H4 (cell line): ENCODE results near the gene VAPA. TPM values are rescaled to one million over a fixed set of nuclear protein-coding genes. Genes with fewer than 3 reads are reported as not detected.
A peak's percentile ranks its signal among the peaks of the same experiment; 100 is the strongest.

Experiments
- DNase-seq: peaks from one replicate; pipeline ENCODE4 v3.0.0-alpha.2; 2015; ENCODE audit warnings: low spot score
- total RNA-seq: library from RNA; depleted of rRNA; stranded (reverse); fragments of >200 nt; shearing (Covaris generic); gene quantifications from 2 replicates; pipeline ENCODE4 v1.2.3, GENCODE V29; 2014

The VAPA gene
- total RNA-seq, 1 experiment from 2014 or later = 364 TPM

GRCh38 chr18:9971313-9971920, 57.6 kb downstream of the VAPA start:
- DNase-seq = peak; percentile 67

DNA sequence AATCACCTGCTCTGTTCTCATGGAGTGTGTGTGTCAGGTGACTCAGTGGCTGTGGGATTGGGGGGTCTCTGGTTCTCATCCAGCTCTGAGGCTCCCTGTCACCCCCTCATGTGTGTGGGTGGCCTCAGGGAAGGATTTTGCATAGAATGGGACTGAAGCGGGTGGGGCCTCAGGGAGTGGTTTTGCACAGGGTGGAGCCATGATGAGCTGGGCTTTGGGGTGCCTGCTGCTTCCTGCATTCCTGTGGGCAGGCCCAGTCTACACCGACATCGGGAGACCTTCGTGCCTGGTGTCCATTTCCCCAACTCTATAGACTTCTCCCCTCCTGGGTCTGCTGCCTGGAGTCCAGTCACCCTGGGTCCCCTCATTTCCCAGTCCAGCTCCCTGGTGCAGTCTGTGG, 59.7 kb downstream of the VAPA start:
- DNase-seq = no peak

GRCh38 chr18:9974279-9974915, 60.6 kb downstream of the VAPA start:
- DNase-seq = no peak

GRCh38 chr18:9975658-9976057, 61.8 kb downstream of the VAPA start:
- DNase-seq = no peak

- no peak for DNase-seq
Observed at GRCh38 chr18:9982711-9983110, 68.9 kb downstream of the VAPA start.

- no peak for DNase-seq
Observed at GRCh38 chr18:9984080-9984479, 70.3 kb downstream of the VAPA start.

- DNase-seq = no peak
Observed at GRCh38 chr18:9985641-9986040, 71.8 kb downstream of the VAPA start.

- DNase-seq = no peak
Observed at GRCh38 chr18:9986156-9986930, 72.5 kb downstream of the VAPA start.

- DNase-seq = no peak
Observed at GRCh38 chr18:9987345-9987744, 73.5 kb downstream of the VAPA start.

GRCh38 chr18:9987931-9988330, 74.1 kb downstream of the VAPA start:
- DNase-seq = no peak

GRCh38 chr18:9988665-9989064, 74.8 kb downstream of the VAPA start:
- no peak for DNase-seq

- no peak for DNase-seq
Observed at GRCh38 chr18:9989481-9989880, 75.7 kb downstream of the VAPA start.

- DNase-seq = no peak
Observed at GRCh38 chr18:9991011-9992000, 77.5 kb downstream of the VAPA start.

- no peak for DNase-seq
Observed at GRCh38 chr18:9992300-9992972, 78.6 kb downstream of the VAPA start.

- no peak for DNase-seq
Observed at GRCh38 chr18:9992973-9993520, 79.2 kb downstream of the VAPA start.

- no peak for DNase-seq
Observed at GRCh38 chr18:9993521-9994025, 79.8 kb downstream of the VAPA start.

DNA sequence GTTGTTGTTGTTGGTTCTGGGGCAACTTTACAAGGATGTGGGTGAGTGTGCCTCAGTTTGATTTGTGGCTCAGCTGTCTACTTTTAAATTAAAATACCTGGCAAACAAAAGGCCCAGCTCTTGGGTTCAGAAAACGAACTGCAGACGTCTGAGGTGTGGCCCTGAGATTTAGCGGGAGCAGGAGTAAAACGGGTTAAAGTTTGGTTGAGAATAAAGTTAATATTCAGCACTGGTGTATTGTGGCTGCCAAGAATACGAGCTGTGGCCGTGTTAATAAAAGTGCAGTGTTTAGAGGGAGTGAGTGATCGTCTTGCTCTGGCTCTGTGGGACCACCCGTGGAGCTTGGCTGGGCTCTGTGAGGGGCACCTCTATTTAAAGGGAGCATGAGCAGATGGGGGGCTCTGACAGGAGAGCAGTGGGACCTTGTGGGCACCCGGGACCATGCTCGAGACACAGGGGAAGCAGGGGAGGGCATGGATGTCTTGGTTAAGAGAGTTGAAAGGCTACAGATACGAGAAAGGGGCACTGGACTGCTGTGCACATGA, 80.3 kb downstream of the VAPA start:
- no peak for DNase-seq

- no peak for DNase-seq
Observed at GRCh38 chr18:9994701-9995235, 81.0 kb downstream of the VAPA start.

DNA sequence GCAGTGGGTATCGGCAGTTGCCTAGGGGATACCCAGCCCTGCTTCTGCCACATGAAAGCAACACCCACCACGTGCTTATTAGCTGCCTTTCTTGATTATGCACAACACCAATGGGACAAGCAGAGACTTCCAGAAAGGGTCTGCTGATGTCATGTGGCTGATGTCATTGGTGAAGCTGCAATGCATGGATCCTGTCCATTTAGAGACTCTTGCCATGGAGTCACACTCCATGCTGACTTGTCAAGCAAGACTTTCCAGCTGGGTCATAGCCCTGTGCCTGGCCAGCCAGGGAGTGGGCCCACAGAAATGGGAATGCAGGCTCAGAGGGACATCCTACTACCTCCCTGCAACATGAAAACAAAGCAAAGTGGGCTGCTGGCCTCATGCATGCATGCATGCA, 81.8 kb downstream of the VAPA start:
- no peak for DNase-seq

DNA sequence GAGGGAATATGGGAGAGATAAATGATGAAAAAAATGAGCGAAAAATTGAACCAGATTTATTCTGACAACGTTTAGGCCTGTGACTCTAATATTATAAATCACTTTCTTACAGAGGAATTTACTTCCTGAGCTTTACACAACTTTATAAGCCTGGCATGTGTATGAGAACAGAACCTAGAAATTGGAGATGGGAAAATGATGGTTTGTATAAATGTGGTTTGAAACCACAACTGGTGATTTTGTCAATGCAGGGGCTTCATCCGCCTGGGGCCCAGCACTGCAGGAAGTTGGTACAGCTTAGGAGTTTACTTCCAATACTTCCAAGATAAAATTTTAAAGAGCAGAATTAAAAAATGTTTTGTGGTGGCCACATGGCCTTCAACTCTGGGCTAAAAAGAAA, 82.3 kb downstream of the VAPA start:
- peak; percentile 43 for DNase-seq
